Calu3 (cell line): ENCODE results near the gene CACNA1S. TPM values are rescaled to one million over a fixed set of nuclear protein-coding genes. Genes with fewer than 3 reads are reported as not detected.

Source experiments
- BruUV-seq: library from RNA; stranded (reverse); fragments of 400-500 nt; replicated peaks from 2 replicates; lab custom pipeline; 2021; lab: Mats Ljungman, UMichigan
- CTCF ChIA-PET: fragments of 300-600 bp; sonication (Branson Sonifier 250); formaldehyde crosslinking; loops from one replicate; lab custom pipeline; 2022; ENCODE audit warnings: antibody characterized with exemption; lab: Charles Lee
- DNase-seq: peaks from one replicate; pipeline ENCODE4 v3.0.0; 2022
- H3K27ac Mint-ChIP-seq: one replicate; pipeline ENCODE4 v1.8.0; 2022; ENCODE audit warnings: mixed read lengths; ENCODE audit not compliant: unreplicated experiment
- H3K27me3 Mint-ChIP-seq: one replicate; pipeline ENCODE4 v1.8.0; 2022; ENCODE audit warnings: mixed read lengths; ENCODE audit not compliant: unreplicated experiment
- H3K36me3 Mint-ChIP-seq: one replicate; pipeline ENCODE4 v1.8.0; 2022; ENCODE audit warnings: mild to moderate bottlenecking, moderate library complexity, mixed read lengths; ENCODE audit not compliant: insufficient read depth, unreplicated experiment
- H3K4me1 Mint-ChIP-seq: one replicate; pipeline ENCODE4 v1.8.0; 2022; ENCODE audit warnings: mild to moderate bottlenecking, low read depth, mixed read lengths; ENCODE audit not compliant: unreplicated experiment
- H3K4me3 Mint-ChIP-seq: one replicate; pipeline ENCODE4 v1.8.0; 2022; ENCODE audit warnings: mild to moderate bottlenecking, low read depth, moderate library complexity, mixed read lengths; ENCODE audit not compliant: unreplicated experiment
- H3K9me3 Mint-ChIP-seq: one replicate; pipeline ENCODE4 v1.8.0; 2022; ENCODE audit warnings: low read depth, mixed read lengths; ENCODE audit not compliant: unreplicated experiment
- intact Hi-C: fragments of 100-400 bp; cut with micrococcal nuclease; formaldehyde crosslinking; loops from one replicate; pipeline ENCODE4 v1.10.0; 2022; ENCODE audit not compliant: unreplicated experiment
- total RNA-seq: library from RNA; stranded (reverse); gene quantifications from 2 replicates; pipeline ENCODE4 v1.2.3, GENCODE V29; 2022
- TF ChIP-seq, protein P1 (sequence below): fragments of 200-600 bp; IDR thresholded peaks from one replicate; pipeline ENCODE4 v1.8.0; 2022; ENCODE audit warnings: antibody characterized with exemption; ENCODE audit not compliant: unreplicated experiment

Gene CACNA1S
- total RNA-seq, 1 experiment from 2014 or later: not detected

DNA sequence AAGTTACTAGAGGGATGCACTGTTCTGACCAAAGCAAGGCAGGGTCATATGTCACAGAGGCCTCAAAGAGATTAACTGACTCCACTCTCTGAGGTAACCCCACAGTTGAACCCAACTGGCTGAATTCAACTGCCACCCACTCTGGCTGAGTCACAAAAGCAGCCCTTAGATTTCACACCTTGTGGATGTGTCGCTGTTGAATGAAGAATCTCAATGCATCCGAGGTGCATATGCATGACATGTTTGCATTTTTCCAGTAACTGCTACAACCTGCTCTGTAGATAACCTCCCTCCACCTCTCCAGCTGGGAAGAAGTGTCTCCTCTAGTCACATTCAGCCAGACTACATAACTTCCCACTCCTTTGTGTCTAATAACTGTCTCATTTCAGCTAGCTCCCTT is 60.8 kb downstream of the CACNA1S start:
- Mint-ChIP-seq H3K36me3 (no peaks in the 10 kb centered on the region), H3K27me3 (peaks cover 95% of the 10 kb centered on the region)
- CTCF ChIA-PET: interaction anchor here (0.5 to 1.1 kb wide), 2 partner anchors 79 to 429 kb away, joined by 3 to 4 read pairs; no protein-coding TSS in a partner anchor

GRCh38 chr1:201050515-201051277 is 61.5 kb downstream of the CACNA1S start:
- Mint-ChIP-seq H3K9me3 (no peaks in the 10 kb centered on the region), H3K27me3 (peaks cover 88% of the 10 kb centered on the region), H3K4me3 (no peak overlapping the region), H3K4me1 (no peaks in the 10 kb centered on the region), H3K36me3 (no peaks in the 10 kb centered on the region), H3K27ac (no peak overlapping the region)
- intact Hi-C loops: no loop called here
- TF ChIP-seq, protein P1, sequence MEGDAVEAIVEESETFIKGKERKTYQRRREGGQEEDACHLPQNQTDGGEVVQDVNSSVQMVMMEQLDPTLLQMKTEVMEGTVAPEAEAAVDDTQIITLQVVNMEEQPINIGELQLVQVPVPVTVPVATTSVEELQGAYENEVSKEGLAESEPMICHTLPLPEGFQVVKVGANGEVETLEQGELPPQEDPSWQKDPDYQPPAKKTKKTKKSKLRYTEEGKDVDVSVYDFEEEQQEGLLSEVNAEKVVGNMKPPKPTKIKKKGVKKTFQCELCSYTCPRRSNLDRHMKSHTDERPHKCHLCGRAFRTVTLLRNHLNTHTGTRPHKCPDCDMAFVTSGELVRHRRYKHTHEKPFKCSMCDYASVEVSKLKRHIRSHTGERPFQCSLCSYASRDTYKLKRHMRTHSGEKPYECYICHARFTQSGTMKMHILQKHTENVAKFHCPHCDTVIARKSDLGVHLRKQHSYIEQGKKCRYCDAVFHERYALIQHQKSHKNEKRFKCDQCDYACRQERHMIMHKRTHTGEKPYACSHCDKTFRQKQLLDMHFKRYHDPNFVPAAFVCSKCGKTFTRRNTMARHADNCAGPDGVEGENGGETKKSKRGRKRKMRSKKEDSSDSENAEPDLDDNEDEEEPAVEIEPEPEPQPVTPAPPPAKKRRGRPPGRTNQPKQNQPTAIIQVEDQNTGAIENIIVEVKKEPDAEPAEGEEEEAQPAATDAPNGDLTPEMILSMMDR: no peak
- CTCF ChIA-PET: interaction anchor here (0.6 to 1.1 kb wide), 2 partner anchors 79 to 428 kb away, joined by 3 read pairs; no protein-coding TSS in a partner anchor
- no TSS peak for BruUV-seq
- DNase-seq: no peak

More for the DNA sequence above, 60.8 kb downstream of the CACNA1S start:
- intact Hi-C loops: no loop called here
- no peak for DNase-seq
- Mint-ChIP-seq H3K9me3 (no peaks in the 10 kb centered on the region), H3K4me3 (no peak overlapping the region), H3K27ac (no peak overlapping the region), H3K4me1 (no peaks in the 10 kb centered on the region)
- no TSS peak for BruUV-seq
- TF ChIP-seq, protein P1: no peak

DNA sequence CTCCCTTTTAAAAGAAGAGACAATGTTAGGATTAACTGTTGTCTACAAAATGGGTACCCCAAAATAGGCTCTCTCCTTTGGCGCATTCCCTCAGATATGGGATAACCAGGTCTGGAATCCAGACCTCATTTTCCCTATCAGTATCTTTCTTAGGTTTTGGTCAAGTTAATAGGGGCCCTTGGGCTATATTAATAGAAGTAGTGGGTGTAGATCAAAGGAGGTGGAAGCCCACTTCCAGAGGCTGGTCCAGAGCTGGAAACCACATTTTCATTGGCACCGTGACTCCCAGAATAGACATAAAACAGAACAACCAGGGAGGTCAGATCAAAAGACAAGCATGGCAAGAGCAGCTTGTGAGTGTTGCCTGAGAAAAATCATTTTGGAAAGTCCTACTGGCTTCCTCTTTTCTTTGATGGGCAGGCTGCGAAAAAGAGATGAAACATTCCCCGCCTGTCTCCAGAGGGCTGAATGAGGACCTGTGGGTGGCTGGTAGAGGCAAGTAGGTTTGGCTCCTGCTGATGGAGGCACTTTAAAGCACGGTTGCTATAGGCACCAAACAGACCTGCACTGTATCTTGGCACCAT is 62.9 kb downstream of the CACNA1S start:
- no peak overlapping the region for H3K27ac Mint-ChIP-seq
- H3K27me3 Mint-ChIP-seq: peaks cover 90% of the 10 kb centered on the region
- no peaks in the 10 kb centered on the region for H3K4me1 Mint-ChIP-seq

DNA sequence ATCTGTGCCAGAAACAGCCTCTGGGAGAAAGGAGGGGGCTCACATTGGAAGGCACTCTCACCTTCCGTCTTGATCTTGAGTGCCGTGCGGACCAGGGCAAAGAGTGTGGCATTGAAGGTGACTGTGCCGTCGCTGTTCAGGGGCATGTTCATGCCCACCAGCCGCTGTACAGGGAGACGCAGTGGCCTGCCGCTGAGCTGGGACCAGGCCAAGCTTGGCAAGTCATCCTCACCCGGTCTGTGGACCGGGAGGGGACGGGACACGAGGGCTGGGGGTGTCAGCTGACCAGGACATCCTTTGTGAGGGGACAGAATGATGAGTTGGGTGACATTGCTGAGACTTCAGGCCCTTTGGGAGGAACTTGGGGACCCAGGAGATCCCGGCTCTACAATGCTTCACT is 63.7 kb downstream of the CACNA1S start:
- CTCF ChIA-PET: interaction anchor here (2.2 kb wide), 1 partner anchor 77 kb away, joined by 5 read pairs; no protein-coding TSS in a partner anchor
- H3K9me3 Mint-ChIP-seq: no peaks in the 10 kb centered on the region
- DNase-seq: no peak
- intact Hi-C loops: no loop called here
- H3K27ac Mint-ChIP-seq: no peak overlapping the region
- no peaks in the 10 kb centered on the region for H3K4me1 Mint-ChIP-seq
- H3K36me3 Mint-ChIP-seq: no peaks in the 10 kb centered on the region
- BruUV-seq: no TSS peak
- H3K4me3 Mint-ChIP-seq: no peak overlapping the region
- TF ChIP-seq, protein P1: no peak
- H3K27me3 Mint-ChIP-seq: peaks cover 90% of the 10 kb centered on the region

More for the DNA sequence above, 62.9 kb downstream of the CACNA1S start:
- CTCF ChIA-PET: interaction anchor here (2.2 kb wide), 1 partner anchor 77 kb away, joined by 5 read pairs; no protein-coding TSS in a partner anchor
- intact Hi-C loops: no loop called here
- no peaks in the 10 kb centered on the region for H3K36me3 Mint-ChIP-seq
- TF ChIP-seq, protein P1: no peak
- no peaks in the 10 kb centered on the region for H3K9me3 Mint-ChIP-seq
- no peak overlapping the region for H3K4me3 Mint-ChIP-seq
- BruUV-seq: no TSS peak
- no peak for DNase-seq
